Measurements from ENCODE around the gene TBC1D2B.
"Not testable (repeated sequence)": the region's sequence is repeated elsewhere in the genome, so short reads cannot be mapped to it uniquely, and the experiment has no call there.

TBC1D2B gene

GRCh38 chr15:77986891-77987764 is 90.4 kb downstream of the TBC1D2B start:
- DNase-seq (ENCODE audit: low spot score) = no peak

- DNase-seq (ENCODE audit: low spot score) = no peak
Observed at GRCh38 chr15:77985931-77986480, 91.5 kb downstream of the TBC1D2B start.

GRCh38 chr15:77985031-77985930 is 92.2 kb downstream of the TBC1D2B start:
- no peak for DNase-seq (ENCODE audit: low spot score)

DNA sequence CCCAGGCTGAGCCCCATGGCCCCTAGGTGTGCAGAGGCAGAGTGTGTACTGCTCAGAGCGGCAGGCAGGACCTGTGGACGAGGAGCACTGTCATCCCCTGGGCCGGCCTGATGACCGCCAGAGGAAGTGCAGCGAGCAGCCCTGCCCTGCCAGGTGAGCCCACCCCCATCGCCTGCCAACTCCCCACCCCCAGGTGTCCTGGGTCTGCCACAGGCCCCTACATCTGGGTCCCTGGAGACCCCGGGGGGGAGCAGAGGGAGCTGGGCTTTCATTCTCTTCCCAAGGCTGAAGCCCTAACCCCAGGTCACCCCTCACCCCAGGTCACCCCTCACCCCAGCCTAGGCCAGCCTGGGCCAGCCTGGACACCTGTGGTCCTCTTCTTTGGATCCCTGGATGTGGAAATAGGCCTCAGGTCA is 93.1 kb downstream of the TBC1D2B start:
- DNase-seq (ENCODE audit: low spot score) = no peak

DNA sequence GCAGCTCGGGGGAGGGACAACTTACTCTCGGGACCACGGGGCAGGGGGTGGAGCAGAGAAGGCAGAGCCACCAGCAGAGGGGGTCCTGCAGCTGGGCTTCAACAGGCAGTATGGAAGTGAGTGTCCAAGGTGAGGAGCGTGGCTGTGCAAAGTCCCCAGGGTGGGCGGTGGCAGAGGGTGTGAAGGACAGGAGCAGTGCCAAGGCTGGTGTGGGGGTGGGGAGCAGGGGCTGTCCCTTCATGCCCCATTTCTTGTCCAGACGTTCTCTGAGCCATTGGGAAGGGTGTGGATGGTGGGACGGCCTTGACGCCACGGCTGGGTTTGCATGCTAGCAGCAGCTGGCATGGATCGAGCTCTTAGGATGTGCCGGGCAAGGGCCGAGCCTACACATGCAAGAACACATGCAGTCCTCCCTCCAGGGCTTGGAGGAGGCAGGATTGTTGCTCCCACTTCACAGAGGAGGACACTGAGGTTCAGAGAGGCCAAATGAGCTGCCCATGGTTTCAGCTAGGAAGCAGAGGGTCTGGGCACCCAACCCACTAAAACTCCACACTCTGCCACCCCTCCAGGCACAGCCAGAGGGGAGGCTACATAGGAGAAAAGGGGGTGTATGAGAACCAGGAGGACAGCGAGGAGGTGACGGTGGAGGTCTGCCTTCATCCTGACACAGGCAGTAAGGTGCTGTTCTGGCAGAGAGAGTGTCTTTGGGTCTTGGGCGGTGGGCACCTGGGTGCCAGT is 93.6 kb downstream of the TBC1D2B start:
- DNase-seq (ENCODE audit: low spot score) = no peak

- no peak for DNase-seq (ENCODE audit: low spot score)
Observed at GRCh38 chr15:77983091-77983707, 94.3 kb downstream of the TBC1D2B start.

GRCh38 chr15:77982127-77982490 is 95.4 kb downstream of the TBC1D2B start:
- DNase-seq (ENCODE audit: low spot score) = no peak

DNA sequence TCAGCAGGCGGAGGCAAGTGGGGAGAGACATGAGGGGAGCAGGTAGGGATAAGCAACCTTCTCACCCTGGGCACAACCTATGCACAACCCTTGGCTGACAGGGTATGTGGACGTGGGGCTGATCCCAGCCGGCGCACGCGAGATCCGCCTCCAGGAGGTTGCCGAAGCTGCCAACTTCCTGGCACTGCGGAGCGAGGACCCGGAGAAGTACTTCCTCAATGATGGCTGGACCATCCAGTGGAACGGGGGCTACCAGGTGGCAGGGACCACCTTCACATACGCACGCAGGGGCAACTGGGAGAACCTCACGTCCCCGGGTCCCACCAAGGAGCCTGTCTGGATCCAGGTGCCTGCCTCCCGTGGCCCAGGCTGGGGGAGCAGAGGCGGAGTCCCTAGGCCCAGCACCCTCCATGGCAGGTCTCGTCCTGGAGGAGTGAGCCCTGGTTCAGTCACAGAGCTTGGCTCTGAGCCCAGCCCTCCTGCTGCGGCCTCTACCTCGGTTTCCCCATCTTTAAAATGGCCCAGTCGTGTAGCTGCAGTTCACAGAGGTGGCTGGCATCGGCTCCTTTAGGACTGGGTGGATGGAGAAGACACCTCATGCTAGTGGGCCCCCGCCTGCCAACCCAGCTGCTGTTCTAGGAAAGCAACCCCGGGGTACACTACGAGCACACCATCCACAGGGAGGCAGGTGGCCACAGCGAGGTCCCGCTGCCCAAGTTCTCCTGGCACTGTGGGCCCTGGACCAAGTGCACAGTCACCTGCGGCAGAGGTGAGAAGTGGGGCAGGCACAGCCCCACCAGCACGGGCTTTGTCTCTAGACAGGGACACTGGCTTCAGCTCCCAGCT is 96.0 kb downstream of the TBC1D2B start:
- no peak for DNase-seq (ENCODE audit: low spot score)

- not testable (repeated sequence) for DNase-seq (ENCODE audit: low spot score)
Observed at GRCh38 chr15:77980674-77981073, 96.8 kb downstream of the TBC1D2B start.

DNA sequence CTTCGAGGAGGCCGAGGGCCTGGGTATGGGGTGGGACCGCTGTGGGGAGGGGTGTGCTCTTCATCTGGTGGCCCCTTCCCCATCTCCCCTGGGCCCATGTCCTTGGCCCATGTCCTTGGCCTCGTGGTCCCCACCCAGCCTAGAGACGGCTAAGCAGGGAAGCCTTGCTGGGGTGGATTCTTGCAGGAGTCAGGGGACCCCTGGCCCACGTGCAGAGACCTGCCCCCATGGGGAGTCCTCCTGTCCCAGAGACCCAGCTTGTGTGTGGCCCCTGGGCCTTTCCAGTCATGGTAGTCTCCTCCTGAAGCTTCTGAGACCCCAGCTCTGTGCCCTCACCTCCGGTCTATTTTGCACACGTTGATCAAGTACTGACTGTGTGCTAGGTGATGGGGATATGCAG is 97.4 kb downstream of the TBC1D2B start:
- DNase-seq (ENCODE audit: low spot score) = no peak

- not testable (repeated sequence) for DNase-seq (ENCODE audit: low spot score)
Observed at GRCh38 chr15:77979157-77979556, 98.4 kb downstream of the TBC1D2B start.

DNA sequence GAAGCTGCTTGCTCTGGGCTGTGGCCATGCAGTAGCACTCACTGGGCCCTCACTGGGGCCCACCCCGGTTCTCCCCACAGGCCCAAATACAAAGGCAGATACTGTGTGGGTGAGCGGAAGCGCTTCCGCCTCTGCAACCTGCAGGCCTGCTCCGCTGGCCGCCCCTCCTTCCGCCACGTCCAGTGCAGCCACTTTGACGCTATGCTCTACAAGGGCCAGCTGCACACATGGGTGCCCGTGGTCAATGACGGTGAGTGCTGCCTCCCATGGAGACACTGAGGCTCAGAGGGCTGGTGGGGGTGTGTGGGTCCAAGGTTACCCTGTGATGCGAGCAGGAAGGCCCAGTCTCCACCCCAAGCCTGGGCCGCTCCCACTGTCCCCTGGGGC is 98.8 kb downstream of the TBC1D2B start:
- not testable (repeated sequence) for DNase-seq (ENCODE audit: low spot score)

GRCh38 chr15:77977903-77978758 is 99.4 kb downstream of the TBC1D2B start:
- DNase-seq (ENCODE audit: low spot score) = not testable (repeated sequence)

- DNase-seq (ENCODE audit: low spot score) = not testable (repeated sequence)
Observed at GRCh38 chr15:77976760-77977525, 100.6 kb downstream of the TBC1D2B start.

DNA sequence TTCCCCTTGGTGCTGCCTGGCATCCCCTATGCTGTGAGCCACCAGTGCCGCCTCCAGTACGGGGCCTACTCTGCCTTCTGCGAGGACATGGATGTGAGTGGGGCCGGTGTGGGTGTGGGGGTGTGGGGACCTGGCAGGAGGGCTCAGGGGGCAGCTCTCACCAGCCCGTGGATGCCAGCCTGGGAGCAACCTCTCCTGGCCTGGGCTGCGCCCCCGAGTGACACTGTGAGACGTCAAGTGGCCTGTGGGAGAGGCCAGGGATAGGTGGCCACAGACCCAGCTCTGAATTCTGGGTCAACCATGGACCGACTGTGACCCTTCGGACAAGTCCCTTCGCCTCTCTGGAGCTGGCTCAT is 101.4 kb downstream of the TBC1D2B start:
- not testable (repeated sequence) for DNase-seq (ENCODE audit: low spot score)

GRCh38 chr15:77975332-77976094 is 102.0 kb downstream of the TBC1D2B start:
- no peak for DNase-seq (ENCODE audit: low spot score)

GRCh38 chr15:77974416-77975331 is 102.8 kb downstream of the TBC1D2B start:
- no peak for DNase-seq (ENCODE audit: low spot score)
